MM.1S (cell line): ENCODE results near the gene CCDC117.

Source experiments
- DNase-seq: peaks from one replicate; pipeline ENCODE4 v3.0.0-alpha.2; 2015
- H2AFZ ChIP-seq: fragments of 300-600 bp; sonication (generic); 2 replicates; pipeline ENCODE4 v1.6.0; 2016; ENCODE audit warnings: antibody characterized with exemption, low read length
- H3F3A ChIP-seq: fragments of 300-600 bp; sonication (generic); 2 replicates; pipeline ENCODE4 v1.6.1; 2016; ENCODE audit warnings: mild to moderate bottlenecking, antibody characterized with exemption, low read length, moderate library complexity, mixed read lengths; ENCODE audit not compliant: insufficient read depth
- H3K27ac ChIP-seq: fragments of 300-600 bp; sonication (generic); 2 replicates; pipeline ENCODE4 v1.5.1; 2016; ENCODE audit warnings: mild to moderate bottlenecking, low read length
- H3K27me3 ChIP-seq: fragments of 300-600 bp; sonication (generic); replicated peaks from 2 replicates; pipeline ENCODE4 v1.6.0; 2016; ENCODE audit warnings: low read length; ENCODE audit not compliant: insufficient read depth
- H3K36me3 ChIP-seq: fragments of 300-600 bp; sonication (generic); replicated peaks from 2 replicates; pipeline ENCODE4 v1.6.1; 2016; ENCODE audit warnings: mild to moderate bottlenecking, low read length, mixed read lengths; ENCODE audit not compliant: insufficient read depth
- H3K4me1 ChIP-seq: fragments of 300-600 bp; sonication (generic); 2 replicates; pipeline ENCODE4 v1.6.1; 2016; ENCODE audit warnings: low read length, mixed read lengths
- H3K4me2 ChIP-seq: fragments of 300-600 bp; sonication (generic); 2 replicates; pipeline ENCODE4 v1.6.0; 2016; ENCODE audit warnings: low read depth, low read length
- H3K4me3 ChIP-seq: fragments of 300-600 bp; sonication (generic); 2 replicates; pipeline ENCODE4 v1.5.1; 2016; ENCODE audit warnings: low read length, mixed read lengths
- H3K79me2 ChIP-seq: fragments of 300-600 bp; sonication (generic); 2 replicates; pipeline ENCODE4 v1.6.1; 2016; ENCODE audit warnings: mixed run types, low read length, mixed read lengths
- H3K9ac ChIP-seq: fragments of 300-600 bp; sonication (generic); 2 replicates; pipeline ENCODE4 v1.6.1; 2016; ENCODE audit warnings: low read length, mixed read lengths
- H3K9me2 ChIP-seq: fragments of 300-600 bp; sonication (generic); replicated peaks from 2 replicates; pipeline ENCODE4 v1.6.1; 2016; ENCODE audit warnings: mild to moderate bottlenecking, low read length, mixed read lengths; ENCODE audit not compliant: insufficient read depth
- H3K9me3 ChIP-seq: fragments of 300-600 bp; sonication (generic); replicated peaks from 2 replicates; pipeline ENCODE4 v1.6.1; 2016; ENCODE audit warnings: mild to moderate bottlenecking, low read length, mixed read lengths; ENCODE audit not compliant: insufficient read depth
- H4K20me1 ChIP-seq: fragments of 300-600 bp; sonication (generic); 2 replicates; pipeline ENCODE4 v1.6.1; 2016; ENCODE audit warnings: mild to moderate bottlenecking, low read length, moderate library complexity, mixed read lengths; ENCODE audit not compliant: insufficient read depth
- EZH2 ChIP-seq: fragments of 300-600 bp; sonication (generic); optimal IDR thresholded peaks from 2 replicates; pipeline ENCODE3; 2017; ENCODE audit warnings: low read depth, mild to moderate bottlenecking, antibody characterized with exemption, low read length, mixed read lengths
- EZH2phosphoT487 ChIP-seq: fragments of 300-600 bp; sonication (generic); IDR thresholded peaks from 2 replicates; pipeline ENCODE4 v1.6.1; 2018; ENCODE audit warnings: antibody characterized with exemption, low read length
- TF ChIP-seq, protein P1 (sequence below): fragments of 300-600 bp; sonication (generic); IDR thresholded peaks from 2 replicates; pipeline ENCODE4 v1.5.1; 2016; ENCODE audit warnings: antibody characterized with exemption, low read length, mixed read lengths

CCDC117 gene

DNA sequence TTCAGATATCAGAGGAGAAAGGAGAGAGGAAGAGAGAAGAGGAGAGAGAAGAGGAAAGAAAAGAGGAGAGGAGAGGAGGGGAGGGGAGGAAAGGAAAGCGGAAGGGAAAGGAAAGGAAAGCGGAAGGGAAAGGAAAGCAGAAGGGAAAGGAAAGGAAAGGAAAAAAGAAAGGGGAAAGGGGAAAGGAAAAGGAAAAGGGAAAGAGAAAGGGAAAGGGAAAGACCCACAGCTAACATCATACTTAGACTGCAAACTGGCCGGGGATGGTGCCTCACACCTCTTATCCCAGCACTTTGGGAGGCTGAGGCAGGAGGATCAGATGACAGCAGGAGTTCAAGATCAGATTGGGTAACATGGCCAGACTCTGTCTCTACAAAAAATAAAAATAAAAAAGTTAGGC is 42.3 kb upstream of the CCDC117 start:
- Histone ChIP-seq H3K4me3 (no peak overlapping the region), H3K36me3 (no peaks in the 10 kb centered on the region; the same call in 1 of the 2 replicates), H3K79me2 (peaks cover 37% of the 10 kb centered on the region), H3K27me3 (no peaks in the 10 kb centered on the region), H4K20me1 (no peaks in the 10 kb centered on the region), H2AFZ (no peak overlapping the region), H3K4me2 (no peak overlapping the region), H3K9me2 (no peaks in the 10 kb centered on the region), H3K4me1 (no peaks in the 10 kb centered on the region), H3K9me3 (no peaks in the 10 kb centered on the region), H3K27ac (no peak overlapping the region), H3K9ac (no peak overlapping the region), H3F3A (no peaks in the 10 kb centered on the region)
- DNase-seq: no peak
- TF ChIP-seq, protein P1, sequence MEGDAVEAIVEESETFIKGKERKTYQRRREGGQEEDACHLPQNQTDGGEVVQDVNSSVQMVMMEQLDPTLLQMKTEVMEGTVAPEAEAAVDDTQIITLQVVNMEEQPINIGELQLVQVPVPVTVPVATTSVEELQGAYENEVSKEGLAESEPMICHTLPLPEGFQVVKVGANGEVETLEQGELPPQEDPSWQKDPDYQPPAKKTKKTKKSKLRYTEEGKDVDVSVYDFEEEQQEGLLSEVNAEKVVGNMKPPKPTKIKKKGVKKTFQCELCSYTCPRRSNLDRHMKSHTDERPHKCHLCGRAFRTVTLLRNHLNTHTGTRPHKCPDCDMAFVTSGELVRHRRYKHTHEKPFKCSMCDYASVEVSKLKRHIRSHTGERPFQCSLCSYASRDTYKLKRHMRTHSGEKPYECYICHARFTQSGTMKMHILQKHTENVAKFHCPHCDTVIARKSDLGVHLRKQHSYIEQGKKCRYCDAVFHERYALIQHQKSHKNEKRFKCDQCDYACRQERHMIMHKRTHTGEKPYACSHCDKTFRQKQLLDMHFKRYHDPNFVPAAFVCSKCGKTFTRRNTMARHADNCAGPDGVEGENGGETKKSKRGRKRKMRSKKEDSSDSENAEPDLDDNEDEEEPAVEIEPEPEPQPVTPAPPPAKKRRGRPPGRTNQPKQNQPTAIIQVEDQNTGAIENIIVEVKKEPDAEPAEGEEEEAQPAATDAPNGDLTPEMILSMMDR: no peak
- TF ChIP-seq EZH2phosphoT487: no peak
- TF ChIP-seq EZH2: no peak

DNA sequence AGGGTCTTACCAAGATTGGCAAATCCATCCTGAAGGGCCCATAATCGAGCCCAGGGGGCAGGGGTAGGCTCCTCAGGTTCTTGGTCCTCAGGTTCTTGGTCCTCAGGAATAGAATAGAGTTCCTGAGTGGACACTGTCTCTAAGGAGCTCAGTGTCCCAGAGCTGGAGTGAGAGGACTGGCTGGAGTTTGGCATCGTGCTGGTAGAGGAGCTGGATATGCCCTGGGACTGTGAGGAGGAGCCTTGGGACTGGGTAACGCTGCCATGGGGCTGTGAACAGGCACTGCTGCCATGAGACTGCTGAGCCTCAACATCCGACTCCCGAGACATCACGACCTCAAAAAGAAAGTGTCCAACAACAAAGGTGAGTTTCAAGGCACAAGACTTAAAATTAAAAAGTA is 38.1 kb upstream of the CCDC117 start:
- Histone ChIP-seq H3K4me1 (no peaks in the 10 kb centered on the region), H3F3A (no peaks in the 10 kb centered on the region), H3K27ac (no peak overlapping the region), H3K9me3 (no peaks in the 10 kb centered on the region), H3K4me3 (no peak overlapping the region), H2AFZ (no peak overlapping the region), H3K4me2 (no peak overlapping the region), H3K9me2 (no peaks in the 10 kb centered on the region), H3K79me2 (peaks cover 58% of the 10 kb centered on the region), H3K27me3 (no peaks in the 10 kb centered on the region), H4K20me1 (no peaks in the 10 kb centered on the region), H3K36me3 (no peaks in the 10 kb centered on the region; the same call in 1 of the 2 replicates), H3K9ac (no peak overlapping the region)
- TF ChIP-seq, protein P1: no peak
- TF ChIP-seq EZH2phosphoT487: no peak
- no peak for TF ChIP-seq EZH2
- no peak for DNase-seq

DNA sequence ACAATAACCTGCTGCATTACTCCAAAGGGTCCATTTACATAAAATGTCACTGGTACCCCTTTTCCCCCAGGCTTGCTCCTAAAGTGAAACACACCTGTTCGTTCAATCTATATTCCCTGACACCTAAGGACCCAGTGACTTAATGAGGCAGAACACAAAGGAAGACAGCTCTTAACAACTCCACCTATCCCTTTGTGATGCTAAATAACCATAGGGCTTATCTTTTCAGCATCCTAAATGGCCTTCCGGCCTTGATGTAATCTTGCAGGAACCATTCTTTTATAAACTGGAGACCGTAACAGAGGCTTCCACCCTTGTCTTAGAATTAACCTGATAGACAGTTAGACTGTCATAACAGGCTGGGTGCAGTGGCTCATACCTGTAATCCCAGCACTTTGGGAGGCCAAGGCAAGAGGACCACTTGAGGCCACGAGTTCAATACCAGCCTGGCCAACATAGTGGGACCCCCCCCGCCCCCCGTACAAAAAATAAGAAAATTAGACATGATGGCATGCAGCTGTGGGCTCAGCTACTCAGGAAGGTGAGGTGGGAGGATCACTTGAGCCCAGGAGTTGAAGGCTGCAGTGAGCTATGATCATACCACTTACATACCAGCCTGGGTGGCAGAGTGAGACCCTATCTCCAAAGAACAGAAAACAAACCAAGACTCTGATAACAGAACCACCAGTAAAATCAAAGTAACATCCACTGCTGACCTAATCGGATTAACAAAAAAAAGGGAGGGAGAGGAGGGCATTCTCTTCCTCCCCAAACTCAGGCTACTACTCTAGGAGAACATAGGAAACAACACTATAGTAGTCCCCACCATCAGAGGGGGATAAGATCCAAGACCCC is 36.0 kb upstream of the CCDC117 start:
- no peaks in the 10 kb centered on the region for H4K20me1 ChIP-seq
- DNase-seq: no peak
- peaks cover 4% of the 10 kb centered on the region; the same call in 1 of the 2 replicates for H3F3A ChIP-seq
- H3K4me2 ChIP-seq: no peak overlapping the region
- no peaks in the 10 kb centered on the region for H3K9me3 ChIP-seq
- H3K36me3 ChIP-seq: no peaks in the 10 kb centered on the region; the same call in 1 of the 2 replicates
- no peak overlapping the region for H3K9ac ChIP-seq
- peaks cover 79% of the 10 kb centered on the region for H3K79me2 ChIP-seq
- H3K4me1 ChIP-seq: no peaks in the 10 kb centered on the region
- no peak overlapping the region for H3K27ac ChIP-seq
- H2AFZ ChIP-seq: no peak overlapping the region
- TF ChIP-seq EZH2: no peak
- TF ChIP-seq, protein P1: no peak
- TF ChIP-seq EZH2phosphoT487: no peak
- H3K9me2 ChIP-seq: no peaks in the 10 kb centered on the region
- no peaks in the 10 kb centered on the region for H3K27me3 ChIP-seq
- H3K4me3 ChIP-seq: no peak overlapping the region
